Astrocyte (in vitro differentiated cells and primary cell): Measurements from ENCODE around the gene STX10.

Source experiments
- EZH2 ChIP-seq: IDR thresholded peaks from 2 replicates; pipeline ENCODE4 v1.6.1; 2012; ENCODE audit warnings: mild to moderate bottlenecking, low read length, inconsistent platforms; ENCODE audit not compliant: insufficient read depth
- TF ChIP-seq, protein P1 (sequence below): IDR thresholded peaks from 2 replicates; pipeline ENCODE4 v1.5.1; 2011; ENCODE audit warnings: low read depth, mild to moderate bottlenecking, inconsistent platforms, low read length, moderate library complexity; ENCODE audit not compliant: insufficient read depth

DNA sequence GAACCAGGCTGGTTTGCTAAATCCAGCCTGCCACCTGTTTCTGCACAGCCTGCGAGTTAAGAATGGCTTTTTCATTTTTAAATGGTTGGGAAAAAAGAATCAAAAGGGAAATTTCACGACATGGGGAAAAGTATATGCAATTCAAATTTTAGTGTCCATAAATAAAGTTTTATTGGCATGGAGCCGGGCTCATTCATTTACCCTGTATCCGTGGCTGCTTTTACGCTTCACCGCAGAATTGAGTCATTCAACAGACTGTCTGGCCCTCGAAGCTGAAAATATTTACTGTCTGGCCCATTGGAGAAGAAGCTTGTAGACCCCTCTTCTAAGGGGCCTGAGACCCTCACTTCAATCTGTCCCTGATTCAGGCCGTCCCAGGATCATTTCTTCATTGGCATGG lies 26.2 kb upstream of the STX10 start:
- TF ChIP-seq, protein P1, sequence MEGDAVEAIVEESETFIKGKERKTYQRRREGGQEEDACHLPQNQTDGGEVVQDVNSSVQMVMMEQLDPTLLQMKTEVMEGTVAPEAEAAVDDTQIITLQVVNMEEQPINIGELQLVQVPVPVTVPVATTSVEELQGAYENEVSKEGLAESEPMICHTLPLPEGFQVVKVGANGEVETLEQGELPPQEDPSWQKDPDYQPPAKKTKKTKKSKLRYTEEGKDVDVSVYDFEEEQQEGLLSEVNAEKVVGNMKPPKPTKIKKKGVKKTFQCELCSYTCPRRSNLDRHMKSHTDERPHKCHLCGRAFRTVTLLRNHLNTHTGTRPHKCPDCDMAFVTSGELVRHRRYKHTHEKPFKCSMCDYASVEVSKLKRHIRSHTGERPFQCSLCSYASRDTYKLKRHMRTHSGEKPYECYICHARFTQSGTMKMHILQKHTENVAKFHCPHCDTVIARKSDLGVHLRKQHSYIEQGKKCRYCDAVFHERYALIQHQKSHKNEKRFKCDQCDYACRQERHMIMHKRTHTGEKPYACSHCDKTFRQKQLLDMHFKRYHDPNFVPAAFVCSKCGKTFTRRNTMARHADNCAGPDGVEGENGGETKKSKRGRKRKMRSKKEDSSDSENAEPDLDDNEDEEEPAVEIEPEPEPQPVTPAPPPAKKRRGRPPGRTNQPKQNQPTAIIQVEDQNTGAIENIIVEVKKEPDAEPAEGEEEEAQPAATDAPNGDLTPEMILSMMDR = no peak
- TF ChIP-seq EZH2 = no peak
